ENCODE results near the gene PPP3CA. TPM values are rescaled to one million over a fixed set of nuclear protein-coding genes. Genes with fewer than 3 reads are reported as not detected.

PPP3CA gene
- total RNA-seq, 1 experiment from 2014 or later: 40.2 TPM

GRCh38 chr4:101331017-101331416 lies 16.3 kb downstream of the PPP3CA start:
- Histone ChIP-seq H3K4me1 (replicated peaks; ENCODE audit: insufficient read depth) (no peaks in the 10 kb centered on the region), H3K4me2 (no peak overlapping the region), H3K9me3 (ENCODE audit: insufficient read depth, low read depth) (no peaks in the 10 kb centered on the region), H3K79me2 (ENCODE audit: low read depth) (peaks cover 10% of the 10 kb centered on the region; the same call in 1 of the 2 replicates), H2AFZ (no peak overlapping the region), H3F3A (ENCODE audit: insufficient read depth, low read depth) (no peaks in the 10 kb centered on the region), H3K4me3 (no peak overlapping the region), H3K36me3 (ENCODE audit: low read depth) (no peaks in the 10 kb centered on the region), H3K27me3 (ENCODE audit: insufficient read depth, low read depth) (no peaks in the 10 kb centered on the region), H4K20me1 (ENCODE audit: insufficient read depth) (no peaks in the 10 kb centered on the region), H3K27ac (no peak overlapping the region), H3K9me2 (ENCODE audit: insufficient read depth) (no peaks in the 10 kb centered on the region)
- intact Hi-C loops (cut with micrococcal nuclease; ENCODE audit: unreplicated experiment): no loop called here
- CTCF ChIA-PET: no interaction called here
- DNase-seq: no peak
- POLR2A ChIA-PET (ENCODE audit: unreplicated experiment): no interaction called here
- BruUV-seq (replicated peaks): no TSS peak
- no peak for TF ChIP-seq EZH2 (IDR thresholded peaks at IDR 0.05; ENCODE audit: low read depth)
- TF ChIP-seq, protein P1, sequence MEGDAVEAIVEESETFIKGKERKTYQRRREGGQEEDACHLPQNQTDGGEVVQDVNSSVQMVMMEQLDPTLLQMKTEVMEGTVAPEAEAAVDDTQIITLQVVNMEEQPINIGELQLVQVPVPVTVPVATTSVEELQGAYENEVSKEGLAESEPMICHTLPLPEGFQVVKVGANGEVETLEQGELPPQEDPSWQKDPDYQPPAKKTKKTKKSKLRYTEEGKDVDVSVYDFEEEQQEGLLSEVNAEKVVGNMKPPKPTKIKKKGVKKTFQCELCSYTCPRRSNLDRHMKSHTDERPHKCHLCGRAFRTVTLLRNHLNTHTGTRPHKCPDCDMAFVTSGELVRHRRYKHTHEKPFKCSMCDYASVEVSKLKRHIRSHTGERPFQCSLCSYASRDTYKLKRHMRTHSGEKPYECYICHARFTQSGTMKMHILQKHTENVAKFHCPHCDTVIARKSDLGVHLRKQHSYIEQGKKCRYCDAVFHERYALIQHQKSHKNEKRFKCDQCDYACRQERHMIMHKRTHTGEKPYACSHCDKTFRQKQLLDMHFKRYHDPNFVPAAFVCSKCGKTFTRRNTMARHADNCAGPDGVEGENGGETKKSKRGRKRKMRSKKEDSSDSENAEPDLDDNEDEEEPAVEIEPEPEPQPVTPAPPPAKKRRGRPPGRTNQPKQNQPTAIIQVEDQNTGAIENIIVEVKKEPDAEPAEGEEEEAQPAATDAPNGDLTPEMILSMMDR (conservative IDR thresholded peaks at IDR 0.05): no peak

- CTCF ChIA-PET: no interaction called here
- Histone ChIP-seq H3K79me2 (ENCODE audit: low read depth) (peaks cover 14% of the 10 kb centered on the region; the same call in 1 of the 2 replicates), H3K36me3 (ENCODE audit: low read depth) (no peaks in the 10 kb centered on the region), H3K27ac (no peak overlapping the region), H3K9me3 (ENCODE audit: insufficient read depth, low read depth) (no peaks in the 10 kb centered on the region), H2AFZ (no peak overlapping the region), H3K9me2 (ENCODE audit: insufficient read depth) (no peaks in the 10 kb centered on the region), H3K4me3 (no peak overlapping the region), H3F3A (ENCODE audit: insufficient read depth, low read depth) (no peaks in the 10 kb centered on the region), H3K4me1 (replicated peaks; ENCODE audit: insufficient read depth) (no peaks in the 10 kb centered on the region), H3K27me3 (ENCODE audit: insufficient read depth, low read depth) (no peaks in the 10 kb centered on the region), H4K20me1 (ENCODE audit: insufficient read depth) (no peaks in the 10 kb centered on the region), H3K4me2 (no peak overlapping the region)
- no TSS peak for BruUV-seq (replicated peaks)
- no peak for DNase-seq
- POLR2A ChIA-PET (ENCODE audit: unreplicated experiment): no interaction called here
- intact Hi-C loops (cut with micrococcal nuclease; ENCODE audit: unreplicated experiment): no loop called here
- no peak for TF ChIP-seq EZH2 (IDR thresholded peaks at IDR 0.05; ENCODE audit: low read depth)
- TF ChIP-seq, protein P1 (conservative IDR thresholded peaks at IDR 0.05): no peak
Measured at GRCh38 chr4:101329592-101329991, 17.7 kb downstream of the PPP3CA start.

DNA sequence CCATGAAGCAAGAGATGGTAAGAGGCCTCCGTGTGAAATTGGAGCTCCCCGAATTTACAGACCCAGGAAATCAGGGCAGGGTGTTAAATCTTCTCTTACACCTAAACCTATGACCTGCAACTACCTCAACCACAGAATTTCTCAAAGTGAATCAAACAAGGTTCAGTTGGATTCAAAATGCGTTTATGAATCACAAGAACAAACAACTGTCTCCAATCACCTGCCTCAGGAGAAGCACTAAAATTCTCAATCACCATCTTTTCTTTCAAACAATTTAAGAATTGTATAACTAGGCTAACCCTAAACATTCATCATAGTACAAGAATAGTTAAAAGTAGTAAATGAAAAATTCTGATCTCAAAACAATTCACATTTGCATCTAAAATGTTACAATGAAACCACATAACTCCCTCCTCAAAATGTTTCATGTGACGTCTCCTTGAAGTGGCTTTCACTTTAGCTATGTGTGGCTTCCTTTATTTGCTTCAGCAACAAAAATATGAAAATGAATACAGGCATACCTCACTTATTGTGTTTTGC lies 19.2 kb downstream of the PPP3CA start:
- Histone ChIP-seq H3K4me1 (replicated peaks; ENCODE audit: insufficient read depth) (no peaks in the 10 kb centered on the region), H4K20me1 (ENCODE audit: insufficient read depth) (no peaks in the 10 kb centered on the region), H3F3A (ENCODE audit: insufficient read depth, low read depth) (no peaks in the 10 kb centered on the region), H2AFZ (no peak overlapping the region), H3K79me2 (ENCODE audit: low read depth) (peaks cover 9% of the 10 kb centered on the region; the same call in 1 of the 2 replicates), H3K9me2 (ENCODE audit: insufficient read depth) (no peaks in the 10 kb centered on the region), H3K36me3 (ENCODE audit: low read depth) (no peaks in the 10 kb centered on the region), H3K9me3 (ENCODE audit: insufficient read depth, low read depth) (no peaks in the 10 kb centered on the region), H3K27me3 (ENCODE audit: insufficient read depth, low read depth) (no peaks in the 10 kb centered on the region), H3K27ac (no peak overlapping the region), H3K4me3 (no peak overlapping the region), H3K4me2 (no peak overlapping the region)
- intact Hi-C loops (cut with micrococcal nuclease; ENCODE audit: unreplicated experiment): no loop called here
- DNase-seq: no peak
- CTCF ChIA-PET: no interaction called here
- BruUV-seq (replicated peaks): no TSS peak
- TF ChIP-seq, protein P1 (conservative IDR thresholded peaks at IDR 0.05): no peak
- TF ChIP-seq EZH2 (IDR thresholded peaks at IDR 0.05; ENCODE audit: low read depth): no peak
- POLR2A ChIA-PET (ENCODE audit: unreplicated experiment): no interaction called here
